ENCODE measurements around the gene ZSWIM8.

GRCh38 chr10:73838008-73838567, 52.7 kb downstream of the ZSWIM8 start:
- TF ChIP-seq CTCF (IDR thresholded peaks at IDR 0.05 in 2 of 3, conservative IDR thresholded peaks at IDR 0.05 in 1 of 3; ENCODE audit: control insufficient read depth in 2 of 3, extremely low read depth in 1 of 3, insufficient read depth in 1 of 3, low read depth in 3 of 3, low read length in 3 of 3) (no peak), CEBPZ (IDR thresholded peaks at IDR 0.05; ENCODE audit: low read depth, low read length) (no peak), RCOR1 (conservative IDR thresholded peaks at IDR 0.05; ENCODE audit: low read depth, low read length) (no peak), JUND (IDR thresholded peaks at IDR 0.05; ENCODE audit: low read depth, low read length) (no peak), MYC (IDR thresholded peaks at IDR 0.05; ENCODE audit: insufficient read depth, insufficient read length, insufficient replicate concordance, low read length, severe bottlenecking) (no peak), RAD51 (IDR thresholded peaks at IDR 0.05) (no peak), EZH2 (IDR thresholded peaks at IDR 0.05; ENCODE audit: borderline replicate concordance, control insufficient read depth, low read depth, low read length) (no peak), POLR2AphosphoS2 (IDR thresholded peaks at IDR 0.05; ENCODE audit: low read depth, low read length) (no peak), RFX5 (IDR thresholded peaks at IDR 0.05; ENCODE audit: low read depth, low read length) (no peak), CBFB (IDR thresholded peaks at IDR 0.05; ENCODE audit: low read depth) (no peak), BHLHE40 (IDR thresholded peaks at IDR 0.05; ENCODE audit: borderline replicate concordance in 1 of 2, low read depth in 2 of 2, low read length in 1 of 2) (no peak), RAD21 (IDR thresholded peaks at IDR 0.05; ENCODE audit: insufficient read depth, low read depth, low read length) (no peak), CREM (IDR thresholded peaks at IDR 0.05; ENCODE audit: low read depth) (no peak)

Measured in GM12878 (cell line).